Endothelial cell of umbilical vein (primary cell): ENCODE results near the gene EFCAB8.

Experiments
- EZH2 ChIP-seq: IDR thresholded peaks from 2 replicates; pipeline ENCODE4 v1.6.1; 2012; ENCODE audit warnings: borderline replicate concordance, low read depth, mild to moderate bottlenecking, moderate library complexity, low read length, inconsistent platforms; ENCODE audit not compliant: severe bottlenecking
- FOS ChIP-seq: IDR thresholded peaks from 2 replicates; pipeline ENCODE4 v1.6.1; 2011; ENCODE audit warnings: mild to moderate bottlenecking, low read length, moderate library complexity, borderline replicate concordance; ENCODE audit not compliant: insufficient read depth
- GATA2 ChIP-seq: IDR thresholded peaks from 2 replicates; pipeline ENCODE4 v1.7.0; 2011; ENCODE audit warnings: low read depth, mild to moderate bottlenecking, moderate library complexity, mixed read lengths, low read length; ENCODE audit not compliant: insufficient read length, insufficient read depth
- JUN ChIP-seq: IDR thresholded peaks from 2 replicates; pipeline ENCODE4 v1.6.1; 2011; ENCODE audit warnings: borderline replicate concordance, low read depth; ENCODE audit not compliant: insufficient read length, insufficient read depth
- MYC ChIP-seq: IDR thresholded peaks from one replicate; pipeline ENCODE4 v1.6.1; 2011; ENCODE audit warnings: mild to moderate bottlenecking, low read depth, low read length
- POLR2A ChIP-seq: IDR thresholded peaks from 2 replicates; pipeline ENCODE4 v1.6.1; 2012; ENCODE audit warnings: low read depth, mild to moderate bottlenecking, control low read depth, low read length
- POLR2AphosphoS5 ChIP-seq: IDR thresholded peaks from 2 replicates; pipeline ENCODE4 v1.6.1; 2012; ENCODE audit warnings: low read depth, mild to moderate bottlenecking, control low read depth, low read length, moderate library complexity; ENCODE audit not compliant: insufficient read depth
- TF ChIP-seq, protein P1 (sequence below), 2 donors: IDR thresholded peaks; 1 replicate in 1 of 2; 2 replicates in 1 of 2; pipeline ENCODE4 v1.5.1; 2011; ENCODE audit warnings: low read length in 2 of 2, mild to moderate bottlenecking in 2 of 2, moderate library complexity in 2 of 2, control low read depth in 1 of 2, inconsistent platforms in 1 of 2, low read depth in 1 of 2; ENCODE audit not compliant: insufficient read depth in 1 of 2; ENCODE audit errors: extremely low read depth in 1 of 2
- TF ChIP-seq, protein P2 (sequence below): IDR thresholded peaks from 2 replicates; pipeline ENCODE4 v1.6.1; 2011; ENCODE audit not compliant: insufficient read depth, insufficient read length

DNA sequence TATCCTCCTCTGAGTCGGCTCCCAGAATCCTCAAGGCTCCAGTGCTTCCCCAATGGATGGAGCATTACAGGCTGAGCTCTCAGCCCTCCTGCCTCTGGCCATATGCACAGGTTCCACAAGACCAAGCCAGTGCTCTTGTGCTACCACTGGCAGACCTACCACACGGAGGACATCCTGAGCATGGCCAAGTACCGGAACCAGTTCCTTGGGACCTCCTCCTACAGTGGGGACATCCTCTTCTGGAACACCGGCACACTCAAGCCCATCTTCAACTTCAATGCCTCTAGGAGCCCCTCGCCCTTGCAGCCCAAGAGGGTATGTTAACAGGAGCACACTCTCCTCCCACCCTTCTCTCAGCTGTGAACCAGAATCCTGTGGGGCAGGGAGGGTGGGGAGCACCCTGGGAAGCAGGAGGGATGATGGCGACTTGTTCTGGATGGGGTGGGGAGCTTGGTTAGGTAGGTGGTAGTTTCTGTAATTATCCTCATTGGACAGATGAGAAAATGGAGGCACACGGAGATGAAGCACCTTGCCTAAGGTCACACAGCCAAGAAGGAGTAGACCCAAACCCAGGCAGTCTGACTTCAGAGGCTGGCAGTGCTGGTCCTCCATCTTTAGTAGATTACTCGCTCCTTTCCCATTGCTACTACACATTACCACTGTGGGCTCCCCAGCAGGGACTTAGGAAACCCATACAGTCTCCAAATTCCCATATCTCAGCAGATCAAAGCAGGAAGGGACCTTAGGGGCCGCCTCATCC, 58.6 kb downstream of the EFCAB8 start:
- TF ChIP-seq POLR2A, result no peak
- TF ChIP-seq, protein P1, sequence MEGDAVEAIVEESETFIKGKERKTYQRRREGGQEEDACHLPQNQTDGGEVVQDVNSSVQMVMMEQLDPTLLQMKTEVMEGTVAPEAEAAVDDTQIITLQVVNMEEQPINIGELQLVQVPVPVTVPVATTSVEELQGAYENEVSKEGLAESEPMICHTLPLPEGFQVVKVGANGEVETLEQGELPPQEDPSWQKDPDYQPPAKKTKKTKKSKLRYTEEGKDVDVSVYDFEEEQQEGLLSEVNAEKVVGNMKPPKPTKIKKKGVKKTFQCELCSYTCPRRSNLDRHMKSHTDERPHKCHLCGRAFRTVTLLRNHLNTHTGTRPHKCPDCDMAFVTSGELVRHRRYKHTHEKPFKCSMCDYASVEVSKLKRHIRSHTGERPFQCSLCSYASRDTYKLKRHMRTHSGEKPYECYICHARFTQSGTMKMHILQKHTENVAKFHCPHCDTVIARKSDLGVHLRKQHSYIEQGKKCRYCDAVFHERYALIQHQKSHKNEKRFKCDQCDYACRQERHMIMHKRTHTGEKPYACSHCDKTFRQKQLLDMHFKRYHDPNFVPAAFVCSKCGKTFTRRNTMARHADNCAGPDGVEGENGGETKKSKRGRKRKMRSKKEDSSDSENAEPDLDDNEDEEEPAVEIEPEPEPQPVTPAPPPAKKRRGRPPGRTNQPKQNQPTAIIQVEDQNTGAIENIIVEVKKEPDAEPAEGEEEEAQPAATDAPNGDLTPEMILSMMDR (IDR thresholded peaks at IDR 0.05; ENCODE audit: extremely low read depth in 1 of 2, insufficient read depth in 1 of 2, low read depth in 1 of 2, low read length in 2 of 2), result no peak
- no peak for TF ChIP-seq EZH2
- TF ChIP-seq POLR2AphosphoS5, result no peak
- TF ChIP-seq, protein P2, sequence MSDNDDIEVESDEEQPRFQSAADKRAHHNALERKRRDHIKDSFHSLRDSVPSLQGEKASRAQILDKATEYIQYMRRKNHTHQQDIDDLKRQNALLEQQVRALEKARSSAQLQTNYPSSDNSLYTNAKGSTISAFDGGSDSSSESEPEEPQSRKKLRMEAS, result no peak
- no peak for TF ChIP-seq JUN
- TF ChIP-seq MYC, result no peak
- TF ChIP-seq FOS, result no peak
- TF ChIP-seq GATA2, result no peak
